SK-N-SH (cell line): ENCODE data around the gene DNASE1L2. TPM values are rescaled to one million over a fixed set of nuclear protein-coding genes. Genes with fewer than 3 reads are reported as not detected.
A peak's percentile ranks its signal among the peaks of the same experiment; 100 is the strongest.

Experiments
- CTCF ChIA-PET: fragments of 300-600, 350-600 bp; formaldehyde crosslinking; extraction: SDS; loops from one replicate; lab custom pipeline; 2021; lab: Yijun Ruan, JAX
- POLR2A ChIA-PET: fragments of 350-600 bp; sonication (Branson Sonifier 250); formaldehyde crosslinking; extraction: SDS; loops from one replicate; lab custom pipeline; 2020; ENCODE audit warnings: antibody characterized with exemption, inconsistent platforms; lab: Yijun Ruan, JAX
- DNase-seq: peaks from one replicate; pipeline ENCODE4 v3.0.0; 2012
- H2AFZ ChIP-seq: fragments of 200-600 bp; sonication (generic); 2 replicates; pipeline ENCODE4 v1.8.1; 2016; ENCODE audit warnings: antibody characterized with exemption, mild to moderate bottlenecking, low read depth
- H3F3A ChIP-seq: fragments of 200-600 bp; sonication (generic); replicated peaks from 2 replicates; pipeline ENCODE3; 2016; ENCODE audit warnings: antibody characterized with exemption, mild to moderate bottlenecking; ENCODE audit not compliant: insufficient read depth
- H3K27ac ChIP-seq, 2 experiments: fragments of 200-500 bp in 1 of 2; fragments of 200-600 bp in 1 of 2; sonication (Bioruptor generic) in 1 of 2; sonication (generic), shearing (Covaris generic) in 1 of 2; 2 replicates each; pipeline versions ENCODE4 v1.5.1 to v1.6.1; 2014 to 2016; ENCODE audit warnings: low read depth in 2 of 2, inconsistent platforms in 1 of 2, low read length in 1 of 2, mild to moderate bottlenecking in 1 of 2, mixed read lengths in 1 of 2
- H3K27me3 ChIP-seq: fragments of 200-600 bp; sonication (generic), shearing (Covaris generic); 2 replicates; pipeline ENCODE4 v1.6.1; 2016; ENCODE audit warnings: mixed run types; ENCODE audit not compliant: insufficient read depth
- H3K36me3 ChIP-seq, 2 experiments: fragments of 200-500 bp in 1 of 2; fragments of 200-600 bp in 1 of 2; sonication (Bioruptor generic) in 1 of 2; sonication (generic) in 1 of 2; replicated peaks in 1 of 2; 2 replicates each; pipeline versions ENCODE3 to v1.5.1; 2014 to 2016; ENCODE audit warnings: low read length in 1 of 2, mild to moderate bottlenecking in 1 of 2; ENCODE audit not compliant: insufficient read depth in 2 of 2, control insufficient read depth in 1 of 2
- H3K4me1 ChIP-seq, 2 experiments: fragments of 200-500 bp in 1 of 2; fragments of 200-600 bp in 1 of 2; sonication (Bioruptor generic) in 1 of 2; sonication (generic), shearing (Covaris generic) in 1 of 2; 2 replicates each; pipeline versions ENCODE4 v1.5.1 to v1.6.1; 2014 to 2016; ENCODE audit warnings: low read depth in 1 of 2, low read length in 1 of 2, mixed run types in 1 of 2; ENCODE audit not compliant: insufficient read depth in 2 of 2, control insufficient read depth in 1 of 2
- H3K4me2 ChIP-seq: fragments of 200-600 bp; sonication (generic), shearing (Covaris generic); 2 replicates; pipeline ENCODE4 v1.6.1; 2017; ENCODE audit warnings: mixed run types
- H3K4me3 ChIP-seq, 2 experiments: fragments of 200-500 bp in 1 of 2; fragments of 200-600 bp in 1 of 2; sonication (Bioruptor generic) in 1 of 2; sonication (generic), shearing (Covaris generic) in 1 of 2; 2 replicates each; pipeline versions ENCODE4 v1.5.1 to v1.8.1; 2014 to 2016; ENCODE audit warnings: low read depth in 2 of 2, inconsistent platforms in 1 of 2, low read length in 1 of 2, mild to moderate bottlenecking in 1 of 2, mixed read lengths in 1 of 2, moderate library complexity in 1 of 2
- H3K79me2 ChIP-seq: fragments of 200-600 bp; sonication (generic); 2 replicates; pipeline ENCODE4 v1.8.1; 2017; ENCODE audit warnings: mild to moderate bottlenecking; ENCODE audit not compliant: insufficient read depth
- H3K9ac ChIP-seq: fragments of 200-600 bp; sonication (generic); 2 replicates; pipeline ENCODE4 v1.6.1; 2017; ENCODE audit warnings: mixed run types
- H3K9me2 ChIP-seq: fragments of 200-600 bp; sonication (generic); 2 replicates; pipeline ENCODE4 v1.6.1; 2017; ENCODE audit warnings: mixed run types
- H3K9me3 ChIP-seq: fragments of 200-600 bp; sonication (generic); 2 replicates; pipeline ENCODE4 v1.6.1; 2017; ENCODE audit warnings: mixed run types, mild to moderate bottlenecking, moderate library complexity
- H4K20me1 ChIP-seq: fragments of 200-600 bp; sonication (generic); 2 replicates; pipeline ENCODE4 v1.6.1; 2017; ENCODE audit warnings: mild to moderate bottlenecking, mixed run types; ENCODE audit not compliant: insufficient read depth
- CTCF ChIP-seq: fragments of 200-600 bp; sonication (generic); IDR thresholded peaks from 2 replicates; pipeline ENCODE4 v1.6.1; 2017; ENCODE audit warnings: antibody characterized with exemption, mild to moderate bottlenecking, moderate library complexity
- ELF1 ChIP-seq: IDR thresholded peaks from 2 replicates; pipeline ENCODE4 v1.4.0; 2012
- FOXM1 ChIP-seq: IDR thresholded peaks from 2 replicates; pipeline ENCODE4 v1.4.0; 2012; ENCODE audit warnings: low read depth, mild to moderate bottlenecking
- IRF3 ChIP-seq: fragments of 150-350 bp; IDR thresholded peaks from 2 replicates; pipeline ENCODE4 v1.6.1; 2016; ENCODE audit warnings: mild to moderate bottlenecking, low read depth, low read length
- MEF2A ChIP-seq: IDR thresholded peaks from 2 replicates; pipeline ENCODE4 v1.4.0; 2012; ENCODE audit warnings: low read depth, borderline replicate concordance
- NRF1 ChIP-seq: IDR thresholded peaks from 2 replicates; pipeline ENCODE4 v1.6.1; 2012; ENCODE audit warnings: low read depth, mild to moderate bottlenecking, low read length
- REST ChIP-seq: IDR thresholded peaks from 2 replicates; pipeline ENCODE4 v1.6.1; 2012; ENCODE audit warnings: mild to moderate bottlenecking, low read depth, low read length, moderate library complexity
- SIN3A ChIP-seq: IDR thresholded peaks from 2 replicates; pipeline ENCODE4 v1.6.1; 2012; ENCODE audit warnings: low read depth, mild to moderate bottlenecking, low read length, moderate library complexity, borderline replicate concordance
- YY1 ChIP-seq: IDR thresholded peaks from 2 replicates; pipeline ENCODE4 v1.4.0; 2012; ENCODE audit warnings: low read depth, mild to moderate bottlenecking
- WGBS: methylation state at CpG from one replicate; pipeline ENCODE4 v1.1.6; 2017; ENCODE audit warnings: low lambda C conversion rate; 5-methylcytosine and 5-hydroxymethylcytosine counted together
- polyA plus RNA-seq, 3 experiments: library from polyadenylated mRNA; depleted of rRNA; stranded (reverse); fragments of >200 nt; gene quantifications; 2 replicates each; pipeline ENCODE4 v1.2.3, GENCODE V29; 2012

The DNASE1L2 gene
- polyA plus RNA-seq, 1 of the 3 experiments (the other 2 are of a cell fraction) = 2.5 TPM

- H2AFZ ChIP-seq = no peak overlapping the region
- no peak overlapping the region for H3K9ac ChIP-seq
- no peaks in the 10 kb centered on the region for H3K27me3 ChIP-seq
- no peak overlapping the region for H3K4me2 ChIP-seq
- H3K27ac ChIP-seq = no peak overlapping the region
- no peaks in the 10 kb centered on the region for H4K20me1 ChIP-seq
- WGBS = 81% methylated on average over 3 of the region's 8 CpGs
- peaks cover 0 to 12% of the 10 kb centered on the region in 2 experiments for H3K36me3 ChIP-seq
- H3K9me3 ChIP-seq = no peaks in the 10 kb centered on the region
- no peaks in the 10 kb centered on the region for H3K79me2 ChIP-seq
- CTCF ChIA-PET = no interaction called here
- no peak for DNase-seq
- H3K4me3 ChIP-seq = no peak overlapping the region
- no peak for TF ChIP-seq FOXM1
- no peak for TF ChIP-seq CTCF
- TF ChIP-seq IRF3 = no peak
- TF ChIP-seq YY1 = no peak
- TF ChIP-seq MEF2A = no peak
- no peak for TF ChIP-seq REST
- TF ChIP-seq NRF1 = no peak
- no peak for TF ChIP-seq SIN3A
- H3F3A ChIP-seq = no peaks in the 10 kb centered on the region
- POLR2A ChIA-PET = interaction anchor here (0.6 to 2.5 kb wide), 3 partner anchors 9 to 49 kb away, joined by 3 to 7 read pairs (median 3); no protein-coding TSS in a partner anchor
- H3K4me1 ChIP-seq = no peaks in the 10 kb centered on the region
- no peaks in the 10 kb centered on the region for H3K9me2 ChIP-seq
Observed at GRCh38 chr16:2280461-2280860, 44.2 kb downstream of the DNASE1L2 start.

- no peaks in the 10 kb centered on the region for H3K9me2 ChIP-seq
- ChIA-PET POLR2A (interaction anchor here (0.6 to 2.5 kb wide), 3 partner anchors 9 to 49 kb away, joined by 3 to 7 read pairs (median 3); no protein-coding TSS in a partner anchor), CTCF (no interaction called here)
- peaks cover 0 to 12% of the 10 kb centered on the region in 2 experiments for H3K36me3 ChIP-seq
- no peaks in the 10 kb centered on the region for H3K4me1 ChIP-seq
- H2AFZ ChIP-seq = no peak overlapping the region
- no peak overlapping the region for H3K9ac ChIP-seq
- no peak for DNase-seq
- H3F3A ChIP-seq = no peaks in the 10 kb centered on the region
- H4K20me1 ChIP-seq = no peaks in the 10 kb centered on the region
- no peaks in the 10 kb centered on the region for H3K27me3 ChIP-seq
- no peak overlapping the region for H3K4me2 ChIP-seq
- no peak overlapping the region for H3K27ac ChIP-seq
- H3K79me2 ChIP-seq = no peaks in the 10 kb centered on the region
- no peak overlapping the region for H3K4me3 ChIP-seq
- no peaks in the 10 kb centered on the region for H3K9me3 ChIP-seq
- TF ChIP-seq REST (peak; percentile 81), ELF1 (no peak)
- 89% methylated on average over 21 of the region's 24 CpGs for WGBS
Observed at GRCh38 chr16:2280981-2281542, 44.8 kb downstream of the DNASE1L2 start.
